HCT116 (cell line): ENCODE data around the gene GSTM3.

Experiments
- CEBPB ChIP-seq: IDR thresholded peaks from 2 replicates; pipeline ENCODE4 v1.6.1; 2012; ENCODE audit warnings: low read depth
- ELF1 ChIP-seq: IDR thresholded peaks from 2 replicates; pipeline ENCODE4 v1.6.1; 2012; ENCODE audit warnings: low read depth, borderline replicate concordance
- EZH2 ChIP-seq: fragments of 200-600 bp; sonication (generic); IDR thresholded peaks from 2 replicates; pipeline ENCODE4 v1.6.1; 2017; ENCODE audit warnings: antibody characterized with exemption, mixed run types
- JUND ChIP-seq: IDR thresholded peaks from 2 replicates; pipeline ENCODE4 v1.6.1; 2012
- POLR2A ChIP-seq: IDR thresholded peaks from 2 replicates; pipeline ENCODE4 v1.7.0; 2011; ENCODE audit warnings: borderline replicate concordance; ENCODE audit not compliant: insufficient read depth, insufficient read length; ENCODE audit errors: extremely low read depth
- RAD21 ChIP-seq: IDR thresholded peaks from 2 replicates; pipeline ENCODE4 v1.6.1; 2012; ENCODE audit warnings: low read depth, mild to moderate bottlenecking
- SIN3A ChIP-seq: IDR thresholded peaks from 2 replicates; pipeline ENCODE4 v1.6.1; 2012; ENCODE audit warnings: low read depth
- TCF7L2 ChIP-seq: IDR thresholded peaks from 2 replicates; pipeline ENCODE4 v1.7.0; 2011; ENCODE audit warnings: borderline replicate concordance, inconsistent platforms; ENCODE audit not compliant: insufficient read depth, insufficient read length; ENCODE audit errors: extremely low read depth
- ZNF274 ChIP-seq: fragments of 200-500 bp; sonication (Bioruptor generic); IDR thresholded peaks from 2 replicates; pipeline ENCODE4 v1.6.1; 2014; ENCODE audit warnings: mild to moderate bottlenecking, low read depth, low read length, inconsistent platforms
- TF ChIP-seq, protein P1 (sequence below), 3 experiments: fragments of 200-600 bp in 1 of 3; sonication (generic) in 1 of 3; IDR thresholded peaks in 2 of 3; conservative IDR thresholded peaks in 1 of 3; 2 replicates each; pipeline ENCODE4 v1.5.1; 2012 to 2017; ENCODE audit warnings: low read depth in 2 of 3, low read length in 2 of 3, antibody characterized with exemption in 1 of 3, borderline replicate concordance in 1 of 3, control low read depth in 1 of 3, mild to moderate bottlenecking in 1 of 3, mixed read lengths in 1 of 3, mixed run types in 1 of 3, moderate library complexity in 1 of 3; ENCODE audit not compliant: insufficient read depth in 1 of 3
- TF ChIP-seq, protein P2 (sequence below): IDR thresholded peaks from 2 replicates; pipeline ENCODE4 v1.6.1; 2012; ENCODE audit warnings: low read depth

DNA sequence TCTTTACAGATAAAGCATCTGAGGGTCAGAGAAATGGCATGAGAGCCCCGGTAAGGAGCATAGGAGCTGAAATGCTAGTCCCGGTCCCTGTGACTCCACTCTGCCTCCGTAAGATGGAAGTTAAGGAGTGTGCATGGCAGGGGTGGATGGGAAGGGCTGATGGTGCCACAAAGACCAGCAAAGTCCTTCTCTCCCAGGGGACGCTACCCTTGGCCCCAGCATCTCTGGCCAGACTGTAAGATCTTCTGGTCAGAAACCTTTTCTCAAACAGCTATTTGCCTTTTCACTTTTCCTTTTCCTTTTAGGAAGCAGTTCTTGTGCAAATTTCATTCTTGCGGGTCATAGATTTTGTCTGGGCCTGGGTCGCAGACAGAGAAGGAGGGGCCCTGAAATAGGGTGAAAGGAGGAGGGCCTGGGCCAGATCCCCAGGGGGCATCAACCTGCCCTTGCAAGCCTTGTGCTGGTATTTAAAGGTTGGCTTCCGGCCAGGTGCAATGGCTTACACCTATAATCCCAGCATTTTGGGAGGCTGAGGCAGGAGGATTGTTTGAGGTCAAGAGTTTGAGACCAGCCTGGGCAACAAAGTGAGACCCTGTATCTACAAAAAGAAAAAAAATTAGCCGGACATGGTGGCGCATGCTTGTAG is 37.3 kb upstream of the GSTM3 start:
- TF ChIP-seq TCF7L2 (no peak), EZH2 (no peak), POLR2A (no peak), CEBPB (no peak), JUND (no peak), SIN3A (no peak), RAD21 (no peak), ZNF274 (no peak), ELF1 (no peak)
- TF ChIP-seq, protein P1, sequence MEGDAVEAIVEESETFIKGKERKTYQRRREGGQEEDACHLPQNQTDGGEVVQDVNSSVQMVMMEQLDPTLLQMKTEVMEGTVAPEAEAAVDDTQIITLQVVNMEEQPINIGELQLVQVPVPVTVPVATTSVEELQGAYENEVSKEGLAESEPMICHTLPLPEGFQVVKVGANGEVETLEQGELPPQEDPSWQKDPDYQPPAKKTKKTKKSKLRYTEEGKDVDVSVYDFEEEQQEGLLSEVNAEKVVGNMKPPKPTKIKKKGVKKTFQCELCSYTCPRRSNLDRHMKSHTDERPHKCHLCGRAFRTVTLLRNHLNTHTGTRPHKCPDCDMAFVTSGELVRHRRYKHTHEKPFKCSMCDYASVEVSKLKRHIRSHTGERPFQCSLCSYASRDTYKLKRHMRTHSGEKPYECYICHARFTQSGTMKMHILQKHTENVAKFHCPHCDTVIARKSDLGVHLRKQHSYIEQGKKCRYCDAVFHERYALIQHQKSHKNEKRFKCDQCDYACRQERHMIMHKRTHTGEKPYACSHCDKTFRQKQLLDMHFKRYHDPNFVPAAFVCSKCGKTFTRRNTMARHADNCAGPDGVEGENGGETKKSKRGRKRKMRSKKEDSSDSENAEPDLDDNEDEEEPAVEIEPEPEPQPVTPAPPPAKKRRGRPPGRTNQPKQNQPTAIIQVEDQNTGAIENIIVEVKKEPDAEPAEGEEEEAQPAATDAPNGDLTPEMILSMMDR (IDR thresholded peaks at IDR 0.05 in 2 of 3, conservative IDR thresholded peaks at IDR 0.05 in 1 of 3; ENCODE audit: borderline replicate concordance in 1 of 3, insufficient read depth in 1 of 3, low read depth in 2 of 3, low read length in 2 of 3), result no peak
- TF ChIP-seq, protein P2, sequence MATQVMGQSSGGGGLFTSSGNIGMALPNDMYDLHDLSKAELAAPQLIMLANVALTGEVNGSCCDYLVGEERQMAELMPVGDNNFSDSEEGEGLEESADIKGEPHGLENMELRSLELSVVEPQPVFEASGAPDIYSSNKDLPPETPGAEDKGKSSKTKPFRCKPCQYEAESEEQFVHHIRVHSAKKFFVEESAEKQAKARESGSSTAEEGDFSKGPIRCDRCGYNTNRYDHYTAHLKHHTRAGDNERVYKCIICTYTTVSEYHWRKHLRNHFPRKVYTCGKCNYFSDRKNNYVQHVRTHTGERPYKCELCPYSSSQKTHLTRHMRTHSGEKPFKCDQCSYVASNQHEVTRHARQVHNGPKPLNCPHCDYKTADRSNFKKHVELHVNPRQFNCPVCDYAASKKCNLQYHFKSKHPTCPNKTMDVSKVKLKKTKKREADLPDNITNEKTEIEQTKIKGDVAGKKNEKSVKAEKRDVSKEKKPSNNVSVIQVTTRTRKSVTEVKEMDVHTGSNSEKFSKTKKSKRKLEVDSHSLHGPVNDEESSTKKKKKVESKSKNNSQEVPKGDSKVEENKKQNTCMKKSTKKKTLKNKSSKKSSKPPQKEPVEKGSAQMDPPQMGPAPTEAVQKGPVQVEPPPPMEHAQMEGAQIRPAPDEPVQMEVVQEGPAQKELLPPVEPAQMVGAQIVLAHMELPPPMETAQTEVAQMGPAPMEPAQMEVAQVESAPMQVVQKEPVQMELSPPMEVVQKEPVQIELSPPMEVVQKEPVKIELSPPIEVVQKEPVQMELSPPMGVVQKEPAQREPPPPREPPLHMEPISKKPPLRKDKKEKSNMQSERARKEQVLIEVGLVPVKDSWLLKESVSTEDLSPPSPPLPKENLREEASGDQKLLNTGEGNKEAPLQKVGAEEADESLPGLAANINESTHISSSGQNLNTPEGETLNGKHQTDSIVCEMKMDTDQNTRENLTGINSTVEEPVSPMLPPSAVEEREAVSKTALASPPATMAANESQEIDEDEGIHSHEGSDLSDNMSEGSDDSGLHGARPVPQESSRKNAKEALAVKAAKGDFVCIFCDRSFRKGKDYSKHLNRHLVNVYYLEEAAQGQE, result no peak
